SK-N-MC (cell line): ENCODE measurements around the gene FSTL4.

Source experiments
- DNase-seq: peaks from one replicate; pipeline ENCODE4 v3.0.0-alpha.2; 2011; ENCODE audit warnings: low read depth, low spot score
- H3K27ac ChIP-seq: fragments of 200-600 bp; sonication (generic); 2 replicates; pipeline ENCODE4 v1.5.1; 2016; ENCODE audit warnings: mixed run types
- H3K36me3 ChIP-seq: fragments of 200-600 bp; sonication (generic); 2 replicates; pipeline ENCODE4 v1.6.1; 2017; ENCODE audit warnings: antibody characterized with exemption, low read length, mixed read lengths; ENCODE audit not compliant: insufficient read depth
- H3K4me3 ChIP-seq: fragments of 200-600 bp; sonication (generic); 2 replicates; pipeline ENCODE4 v1.5.1; 2016
- H3K9ac ChIP-seq: fragments of 200-600 bp; sonication (generic); 2 replicates; pipeline ENCODE4 v1.8.0; 2017; ENCODE audit warnings: mixed run types, mixed read lengths; ENCODE audit not compliant: insufficient read length
- H3K9me3 ChIP-seq: fragments of 200-600 bp; sonication (generic); 2 replicates; pipeline ENCODE4 v1.6.1; 2017; ENCODE audit warnings: low read depth, mild to moderate bottlenecking, antibody characterized with exemption, low read length, moderate library complexity, mixed read lengths
- EZH2 ChIP-seq: fragments of 200-600 bp; sonication (generic); IDR thresholded peaks from one replicate; pipeline ENCODE4 v1.6.1; 2017; ENCODE audit warnings: antibody characterized with exemption
- FOXP2 ChIP-seq: optimal IDR thresholded peaks from 2 replicates; pipeline ENCODE3; 2011; ENCODE audit warnings: mild to moderate bottlenecking, moderate library complexity; ENCODE audit not compliant: insufficient read depth; ENCODE audit errors: extremely low read length, control extremely low read depth
- POLR2AphosphoS5 ChIP-seq: IDR thresholded peaks from 2 replicates; pipeline ENCODE4 v1.6.1; 2012; ENCODE audit warnings: mild to moderate bottlenecking, low read depth, low read length, borderline replicate concordance

FSTL4 gene

DNA sequence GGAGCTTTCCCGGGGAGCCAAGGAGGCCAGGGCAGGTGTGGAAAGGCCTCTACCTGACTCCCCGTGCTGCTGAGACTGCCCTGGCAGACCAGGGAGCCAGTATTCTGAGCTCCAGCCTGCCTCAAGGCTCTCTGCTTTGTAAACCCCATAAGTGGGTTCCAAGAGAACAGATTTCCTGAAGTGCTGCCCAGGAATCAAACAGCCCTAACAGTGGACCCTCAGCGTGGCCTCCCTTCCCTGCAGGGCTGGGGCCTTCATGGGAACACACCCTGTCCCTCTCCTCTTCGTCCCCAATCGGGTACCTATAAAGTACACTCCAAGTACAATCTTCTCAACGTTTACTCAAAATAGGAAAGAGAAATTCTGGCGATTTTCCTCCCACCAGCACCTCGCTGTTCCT lies 252.5 kb downstream of the FSTL4 start:
- Histone ChIP-seq H3K27ac (no peak overlapping the region), H3K9ac (no peak overlapping the region), H3K36me3 (no peaks in the 10 kb centered on the region), H3K9me3 (no peaks in the 10 kb centered on the region), H3K4me3 (no peak overlapping the region)
- DNase-seq: no peak
- TF ChIP-seq FOXP2 (no peak), EZH2 (no peak), POLR2AphosphoS5 (no peak)

DNA sequence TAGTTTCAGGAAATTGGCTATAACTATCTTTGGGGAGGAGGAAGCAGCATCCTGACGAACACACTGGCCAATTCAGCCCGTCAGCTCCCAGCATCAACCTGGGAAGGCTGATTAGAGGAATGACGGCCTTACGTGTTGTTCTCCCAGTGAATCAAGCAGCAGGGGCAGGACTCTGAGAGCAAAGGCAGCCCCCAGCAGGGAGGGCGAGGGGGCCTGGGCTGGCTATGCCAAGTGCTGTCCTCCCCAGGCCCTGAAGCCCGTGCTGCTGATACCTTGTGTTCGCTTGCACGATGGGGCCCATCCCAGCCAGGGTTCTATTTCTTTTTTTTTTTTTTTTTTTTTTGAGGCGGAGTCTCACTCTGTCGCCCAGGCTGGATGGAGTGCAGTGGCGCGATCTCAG lies 254.1 kb downstream of the FSTL4 start:
- TF ChIP-seq FOXP2 (no peak), POLR2AphosphoS5 (no peak), EZH2 (no peak)
- H3K4me3 ChIP-seq: no peak overlapping the region
- H3K9me3 ChIP-seq: no peaks in the 10 kb centered on the region
- no peak overlapping the region for H3K9ac ChIP-seq
- DNase-seq: no peak
- H3K36me3 ChIP-seq: no peaks in the 10 kb centered on the region
- no peak overlapping the region for H3K27ac ChIP-seq

DNA sequence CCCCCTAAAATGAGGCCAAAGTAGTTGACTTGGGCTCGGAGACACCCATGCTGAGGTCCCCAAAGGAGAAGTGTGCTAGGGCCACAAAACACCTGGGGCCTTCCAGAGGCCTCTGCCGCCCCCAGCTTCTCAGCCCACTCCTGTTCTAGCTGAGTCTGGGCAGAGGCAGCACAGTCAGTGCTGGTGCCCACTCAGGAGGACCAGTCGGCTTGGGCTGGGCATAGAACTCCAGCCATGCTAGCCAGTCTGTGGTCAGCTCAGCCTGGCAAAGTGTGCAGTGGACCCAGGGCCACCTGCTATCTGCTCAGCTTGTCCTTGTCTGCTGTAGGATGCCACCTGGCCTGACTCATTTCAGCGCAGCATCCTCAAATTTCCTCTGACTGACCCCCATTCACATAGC lies 254.6 kb downstream of the FSTL4 start:
- no peaks in the 10 kb centered on the region for H3K36me3 ChIP-seq
- no peak overlapping the region for H3K4me3 ChIP-seq
- TF ChIP-seq FOXP2 (no peak), EZH2 (no peak), POLR2AphosphoS5 (no peak)
- no peaks in the 10 kb centered on the region for H3K9me3 ChIP-seq
- no peak overlapping the region for H3K27ac ChIP-seq
- H3K9ac ChIP-seq: no peak overlapping the region
- DNase-seq: no peak

DNA sequence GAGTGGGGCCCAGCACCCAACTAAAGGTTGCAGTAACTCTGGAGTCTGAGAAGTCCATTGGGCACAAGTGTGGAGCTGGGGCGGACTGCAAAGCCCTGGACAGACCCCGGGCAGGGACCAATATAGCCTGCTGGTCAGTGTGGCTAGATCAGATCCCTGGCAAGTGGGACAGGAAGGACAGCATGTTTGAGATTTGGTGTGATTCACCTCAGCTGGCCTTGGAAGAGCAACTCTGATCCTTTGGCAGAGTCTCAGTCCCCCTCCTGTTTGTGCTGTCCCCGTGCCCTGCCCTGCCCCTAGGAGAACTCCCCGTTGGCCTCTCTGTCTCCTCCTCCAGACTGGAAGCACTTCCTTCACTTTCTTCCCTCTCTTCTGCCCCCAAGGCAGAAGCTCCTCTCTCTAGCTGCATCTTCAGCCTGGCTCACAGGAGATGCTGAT lies 255.3 kb downstream of the FSTL4 start:
- Histone ChIP-seq H3K9ac (no peak overlapping the region), H3K4me3 (no peak overlapping the region), H3K27ac (no peak overlapping the region), H3K36me3 (no peaks in the 10 kb centered on the region), H3K9me3 (no peaks in the 10 kb centered on the region)
- no peak for DNase-seq
- no peak for TF ChIP-seq POLR2AphosphoS5
- no peak for TF ChIP-seq FOXP2
- no peak for TF ChIP-seq EZH2

DNA sequence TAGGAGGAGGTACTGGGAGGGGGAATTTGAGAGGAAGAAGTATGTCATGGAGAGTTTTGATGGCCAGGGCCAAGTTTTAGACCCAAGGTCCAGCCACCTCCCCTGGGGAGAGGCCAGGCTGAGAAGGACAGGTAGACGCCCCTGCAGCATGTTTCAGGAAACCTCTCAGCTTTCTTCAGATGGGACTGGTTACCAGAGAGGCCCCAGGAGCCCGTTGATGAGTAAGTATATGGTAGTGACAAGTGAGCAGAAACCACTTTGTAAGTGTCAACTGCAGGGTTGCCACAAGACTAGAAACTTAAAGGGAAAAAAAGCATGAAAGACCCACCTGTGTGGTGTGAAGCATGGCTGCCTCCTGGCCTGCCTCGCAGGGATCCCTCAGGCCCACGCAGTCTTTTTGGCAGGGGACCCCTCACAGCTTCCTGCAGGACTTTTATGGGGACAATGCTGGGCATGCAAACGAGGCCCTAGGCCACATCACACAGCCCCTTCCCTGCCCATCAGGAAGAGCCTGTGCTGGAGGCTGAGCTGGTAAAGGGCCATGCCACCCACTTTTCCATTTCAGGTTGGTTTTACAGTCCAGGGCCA lies 255.9 kb downstream of the FSTL4 start:
- TF ChIP-seq POLR2AphosphoS5 (no peak), EZH2 (no peak), FOXP2 (no peak)
- H3K9ac ChIP-seq: no peak overlapping the region
- no peak overlapping the region for H3K4me3 ChIP-seq
- no peak overlapping the region for H3K27ac ChIP-seq
- H3K36me3 ChIP-seq: no peaks in the 10 kb centered on the region
- no peaks in the 10 kb centered on the region for H3K9me3 ChIP-seq
- no peak for DNase-seq

DNA sequence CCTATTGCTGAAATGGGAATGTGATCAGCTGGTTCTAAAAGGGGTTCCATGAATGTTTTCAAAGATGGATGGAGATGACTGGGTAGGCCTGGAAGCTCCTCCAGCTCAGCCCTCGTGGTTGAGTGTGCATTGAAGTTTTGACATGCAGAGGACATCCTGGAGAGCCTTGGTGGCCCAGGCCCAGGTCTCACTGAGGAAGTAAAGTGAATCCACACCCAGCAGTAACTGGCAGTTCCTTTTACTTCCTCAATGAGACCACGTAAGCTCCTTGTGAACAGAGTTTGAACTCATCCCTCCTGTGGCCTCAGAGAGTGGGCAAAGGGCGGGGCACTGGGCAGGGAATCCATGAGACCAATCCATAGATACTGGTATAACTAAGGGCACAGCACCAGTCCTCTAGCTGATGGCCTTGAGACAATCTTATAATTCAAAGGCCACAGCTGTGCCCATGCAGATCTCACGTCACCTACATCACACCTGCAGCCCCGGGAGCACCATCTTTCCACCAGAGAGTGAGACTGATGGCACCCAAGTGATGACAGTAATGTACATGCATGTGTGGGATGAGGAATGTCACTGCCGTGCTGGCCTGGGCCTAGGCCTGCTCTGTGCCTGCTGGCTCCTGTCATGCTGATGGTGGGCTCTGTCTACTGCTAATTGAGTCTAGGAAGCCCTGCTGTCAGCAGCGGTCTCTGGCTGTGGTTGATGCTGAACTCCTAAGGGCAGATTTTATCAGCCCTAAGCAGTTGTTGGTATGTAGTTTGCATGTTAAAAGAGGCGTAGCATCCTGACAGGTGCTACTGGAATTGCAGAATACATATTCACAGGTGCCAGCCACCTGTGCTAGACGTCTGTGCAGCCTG lies 257.8 kb downstream of the FSTL4 start:
- no peaks in the 10 kb centered on the region for H3K36me3 ChIP-seq
- no peak overlapping the region for H3K4me3 ChIP-seq
- H3K27ac ChIP-seq: no peak overlapping the region
- no peak for DNase-seq
- no peak overlapping the region for H3K9ac ChIP-seq
- no peaks in the 10 kb centered on the region for H3K9me3 ChIP-seq
- TF ChIP-seq EZH2 (no peak), FOXP2 (no peak), POLR2AphosphoS5 (no peak)

DNA sequence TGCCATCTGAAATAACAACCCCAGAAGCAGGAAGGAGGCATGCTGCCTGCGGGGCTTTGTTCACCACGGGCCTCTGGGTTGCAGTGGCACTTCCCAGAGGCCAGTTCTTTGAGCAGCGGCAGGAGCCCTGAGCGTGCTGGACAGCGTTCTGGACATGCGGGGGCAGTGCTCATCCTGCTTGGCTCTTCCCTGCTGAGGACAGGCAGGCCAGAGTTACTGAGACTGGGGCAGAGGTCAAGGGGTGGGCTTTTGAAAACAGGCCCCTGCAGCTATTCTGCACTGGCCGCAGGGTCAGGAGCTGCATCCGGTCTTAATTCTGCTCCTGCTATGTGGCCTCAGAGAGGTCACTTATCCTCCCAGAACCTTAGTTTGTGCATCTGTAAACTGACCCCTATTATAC lies 258.6 kb downstream of the FSTL4 start:
- no peak for TF ChIP-seq FOXP2
- TF ChIP-seq POLR2AphosphoS5: no peak
- TF ChIP-seq EZH2: no peak
- Histone ChIP-seq H3K9ac (no peak overlapping the region), H3K27ac (no peak overlapping the region), H3K9me3 (no peaks in the 10 kb centered on the region), H3K36me3 (no peaks in the 10 kb centered on the region), H3K4me3 (no peak overlapping the region)
- DNase-seq: no peak

DNA sequence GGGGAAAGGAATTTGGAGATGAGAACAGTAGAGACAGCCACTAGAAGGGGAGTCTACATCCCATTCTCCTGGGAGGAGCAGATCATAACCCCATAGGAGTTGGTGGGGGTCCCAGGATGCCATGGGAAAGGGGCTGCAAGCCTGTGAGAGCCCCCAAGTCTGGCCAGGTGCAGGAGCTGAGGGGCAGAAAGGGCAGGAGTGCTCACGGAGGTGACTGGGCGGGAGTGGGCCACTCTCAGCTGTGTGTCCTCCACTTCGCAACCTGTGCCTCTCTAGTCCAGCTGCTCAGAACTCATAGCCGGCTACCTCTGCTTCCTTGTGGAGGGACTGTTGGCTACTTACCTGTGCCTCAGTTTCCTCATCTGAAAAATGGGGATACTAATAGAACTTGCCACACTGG lies 263.9 kb downstream of the FSTL4 start:
- TF ChIP-seq POLR2AphosphoS5 (no peak), FOXP2 (no peak), EZH2 (no peak)
- Histone ChIP-seq H3K27ac (no peak overlapping the region), H3K9ac (no peak overlapping the region), H3K4me3 (no peak overlapping the region), H3K36me3 (no peaks in the 10 kb centered on the region), H3K9me3 (no peaks in the 10 kb centered on the region)
- DNase-seq: no peak
